Retinal pigment epithelial cell (primary cell): ENCODE data around the gene METTL5.
"Not testable (repeated sequence)": the region's sequence is repeated elsewhere in the genome, so short reads cannot be mapped to it uniquely, and the experiment has no call there.

Source experiments
- DNase-seq: peaks from one replicate; pipeline ENCODE4 v3.0.0-alpha.2; 2010; ENCODE audit warnings: low read depth
- H3K4me3 ChIP-seq: 2 replicates; pipeline ENCODE4 v1.5.1; 2011; ENCODE audit warnings: mild to moderate bottlenecking, low read length, control low read depth, moderate library complexity
- CTCF ChIP-seq: conservative IDR thresholded peaks from 2 replicates; pipeline ENCODE4 v1.5.1; 2011; ENCODE audit warnings: low read depth, low read length, control low read depth, inconsistent platforms

Gene METTL5

GRCh38 chr2:169860149-169860548, 35.4 kb upstream of the METTL5 start:
- TF ChIP-seq CTCF = no peak
- DNase-seq = no peak
- H3K4me3 ChIP-seq = no peak overlapping the region

GRCh38 chr2:169859423-169859822, 34.7 kb upstream of the METTL5 start:
- DNase-seq = no peak
- no peak for TF ChIP-seq CTCF
- H3K4me3 ChIP-seq = no peak overlapping the region

GRCh38 chr2:169855281-169856258, 30.9 kb upstream of the METTL5 start:
- H3K4me3 ChIP-seq, DNase-seq: not testable (repeated sequence)

GRCh38 chr2:169853041-169853668, 28.4 kb upstream of the METTL5 start:
- no peak overlapping the region for H3K4me3 ChIP-seq
- no peak for TF ChIP-seq CTCF
- DNase-seq = no peak

GRCh38 chr2:169849710-169850109, 25.0 kb upstream of the METTL5 start:
- no peak for DNase-seq
- H3K4me3 ChIP-seq = no peak overlapping the region
- no peak for TF ChIP-seq CTCF

GRCh38 chr2:169848959-169849693, 24.4 kb upstream of the METTL5 start:
- DNase-seq, H3K4me3 ChIP-seq: not testable (repeated sequence)

GRCh38 chr2:169845016-169845415, 20.3 kb upstream of the METTL5 start:
- DNase-seq = no peak
- no peak overlapping the region for H3K4me3 ChIP-seq
- TF ChIP-seq CTCF = no peak

GRCh38 chr2:169841625-169842024, 16.9 kb upstream of the METTL5 start:
- DNase-seq, H3K4me3 ChIP-seq: not testable (repeated sequence)
